Iris pigment epithelial cell (primary cell): ENCODE results near the gene CIROP.
A peak's percentile ranks its signal among the peaks of the same experiment; 100 is the strongest.
"Not testable (repeated sequence)": the region's sequence is repeated elsewhere in the genome, so short reads cannot be mapped to it uniquely, and the experiment has no call there.

Experiments used
- DNase-seq: peaks from one replicate; pipeline ENCODE4 v3.0.0-alpha.2; 2011; ENCODE audit warnings: low read depth

Gene CIROP

GRCh38 chr14:23114669-23115038 is 9.9 kb upstream of the CIROP start:
- no peak for DNase-seq

- no peak for DNase-seq
These were observed 9.3 kb upstream of the CIROP start for GRCh38 chr14:23114120-23114458.

GRCh38 chr14:23113431-23114119 is 8.8 kb upstream of the CIROP start:
- DNase-seq = peak; percentile 40

- DNase-seq = no peak
These were observed 7.8 kb upstream of the CIROP start for GRCh38 chr14:23112359-23113178.

- no peak for DNase-seq
These were observed 6.0 kb upstream of the CIROP start for GRCh38 chr14:23110579-23111365.

GRCh38 chr14:23109769-23110168 is 5.0 kb upstream of the CIROP start:
- DNase-seq = no peak

- not testable (repeated sequence) for DNase-seq
These were observed 3.4 kb upstream of the CIROP start for GRCh38 chr14:23108169-23108568.

- not testable (repeated sequence) for DNase-seq
These were observed 2.8 kb upstream of the CIROP start for GRCh38 chr14:23107620-23108019.

- DNase-seq = no peak
These were observed 1.9 kb upstream of the CIROP start for GRCh38 chr14:23106747-23107045.

- no peak for DNase-seq
These were observed 597 bp upstream of the CIROP start for GRCh38 chr14:23105348-23105824.

GRCh38 chr14:23104070-23104590 is 659 bp downstream of the CIROP start:
- DNase-seq = no peak

- DNase-seq = no peak
These were observed 1.2 kb downstream of the CIROP start for GRCh38 chr14:23103581-23103980.

GRCh38 chr14:23102801-23103200 is 2.0 kb downstream of the CIROP start:
- DNase-seq = no peak

- DNase-seq = no peak
These were observed 2.7 kb downstream of the CIROP start for GRCh38 chr14:23101986-23102625.

- DNase-seq = no peak
These were observed 3.4 kb downstream of the CIROP start for GRCh38 chr14:23101213-23101970.

GRCh38 chr14:23099212-23099861 is 5.5 kb downstream of the CIROP start:
- DNase-seq = no peak

- DNase-seq = no peak
These were observed 7.0 kb downstream of the CIROP start for GRCh38 chr14:23097786-23098185.

- peak; percentile 99 for DNase-seq
These were observed 9.3 kb downstream of the CIROP start, which contains the start of gene C14orf119 for GRCh38 chr14:23095196-23096108. C14orf119 (plus strand) TSS chr14:23095505; CDS start chr14:23097659, 2,154 bp downstream.

- peak; percentile 87 for DNase-seq
These were observed 10.1 kb downstream of the CIROP start, which contains the start of gene ACIN1 for GRCh38 chr14:23094666-23095195. ACIN1 (minus strand) TSS chr14:23095136; CDS start chr14:23095112, 24 bp downstream.
